NCI-H128 (cell line): Measurements from ENCODE around the gene LTBP3.
A peak's percentile ranks its signal among the peaks of the same experiment; 100 is the strongest.
"Not testable (repeated sequence)": the region's sequence is repeated elsewhere in the genome, so short reads cannot be mapped to it uniquely, and the experiment has no call there.

Source experiments
- DNase-seq: peaks from one replicate; lab custom pipeline; 2025; ENCODE audit not compliant: unreplicated experiment; lab: John Stamatoyannopoulos, UW

LTBP3 gene

GRCh38 chr11:65572356-65573051 lies 14.3 kb upstream of the LTBP3 start, which contains the start of gene FAM89B:
FAM89B (plus strand) TSS chr11:65572538; CDS start chr11:65572670, 132 bp downstream.
- DNase-seq, result peak; percentile 70

- DNase-seq, result peak; percentile 34
Measured at GRCh38 chr11:65571940-65572339, 13.8 kb upstream of the LTBP3 start.

- no peak for DNase-seq
Measured at GRCh38 chr11:65571420-65571819, 13.3 kb upstream of the LTBP3 start.

- DNase-seq, result peak; percentile 96
Measured at GRCh38 chr11:65569973-65570918, 12.1 kb upstream of the LTBP3 start, which contains the start of gene ZNRD2. ZNRD2 (plus strand) TSS chr11:65570477; CDS start chr11:65570492, 15 bp downstream.

GRCh38 chr11:65569164-65569972 lies 11.2 kb upstream of the LTBP3 start:
- no peak for DNase-seq

GRCh38 chr11:65565624-65566453 lies 7.7 kb upstream of the LTBP3 start:
- DNase-seq, result no peak

- DNase-seq, result not testable (repeated sequence)
Measured at GRCh38 chr11:65564879-65565559, 6.9 kb upstream of the LTBP3 start.

- no peak for DNase-seq
Measured at GRCh38 chr11:65563601-65564000, 5.4 kb upstream of the LTBP3 start.

GRCh38 chr11:65562788-65563187 lies 4.6 kb upstream of the LTBP3 start:
- DNase-seq, result no peak

- DNase-seq, result no peak
Measured at GRCh38 chr11:65562020-65562419, 3.9 kb upstream of the LTBP3 start.

GRCh38 chr11:65560555-65561418 lies 2.6 kb upstream of the LTBP3 start:
- no peak for DNase-seq

GRCh38 chr11:65559951-65560537 lies 1.9 kb upstream of the LTBP3 start:
- DNase-seq, result no peak

GRCh38 chr11:65559535-65559934 lies 1.4 kb upstream of the LTBP3 start:
- no peak for DNase-seq

GRCh38 chr11:65558930-65559509 lies 861 bp upstream of the LTBP3 start:
- no peak for DNase-seq

- no peak for DNase-seq
Measured at GRCh38 chr11:65557280-65558001, 718 bp downstream of the LTBP3 start.

- no peak for DNase-seq
Measured at GRCh38 chr11:65556470-65557279, 1.5 kb downstream of the LTBP3 start.
